Upper lobe of left lung (tissue), 4 donors: Measurements from ENCODE around the gene PRSS12.

Experiments used
- EP300 ChIP-seq, 4 donors: sonication (generic); formaldehyde crosslinking; IDR thresholded peaks; one replicate each; pipeline ENCODE4 v1.5.1; 2017; ENCODE audit warnings: antibody characterized with exemption in 4 of 4, control low read depth in 2 of 4
- POLR2A ChIP-seq, 4 donors: fragments of 450-650 bp; IDR thresholded peaks; one replicate each; pipeline ENCODE4 v1.5.1; 2016 to 2017; ENCODE audit warnings: antibody characterized with exemption in 4 of 4, mild to moderate bottlenecking in 2 of 4
- POLR2AphosphoS5 ChIP-seq, 2 donors: sonication (generic); formaldehyde crosslinking; IDR thresholded peaks; one replicate each; pipeline ENCODE4 v1.5.1; 2017; ENCODE audit warnings: antibody characterized with exemption in 2 of 2

DNA sequence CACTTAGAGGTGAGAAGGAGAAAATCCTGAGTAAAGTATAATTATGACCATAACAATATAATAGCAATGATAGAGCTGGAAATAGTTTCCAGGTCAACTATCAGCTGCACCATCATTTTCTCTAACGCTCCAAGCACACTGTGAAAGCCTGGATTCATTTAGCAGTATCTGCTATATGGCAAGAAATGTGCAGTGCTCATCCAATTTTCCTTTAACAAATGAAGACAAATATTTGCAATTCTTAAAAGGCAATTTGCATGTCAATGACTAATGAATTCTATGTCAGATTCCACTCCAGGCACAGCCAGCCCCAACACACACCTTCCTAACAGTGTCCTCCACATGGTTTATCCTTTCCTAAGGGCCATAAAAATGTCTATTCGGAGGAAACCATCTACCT is 12.7 kb downstream of the PRSS12 start:
- TF ChIP-seq POLR2AphosphoS5 (IDR thresholded peaks at IDR 0.05) (no peak), POLR2A (IDR thresholded peaks at IDR 0.05) (no peak), EP300 (IDR thresholded peaks at IDR 0.05) (no peak)
